Measurements from ENCODE around the gene FBXL7.

Gene FBXL7

GRCh38 chr5:15472116-15472515 is 27.9 kb upstream of the FBXL7 start:
- FAIRE-seq, result no peak
- TF ChIP-seq, protein P1, sequence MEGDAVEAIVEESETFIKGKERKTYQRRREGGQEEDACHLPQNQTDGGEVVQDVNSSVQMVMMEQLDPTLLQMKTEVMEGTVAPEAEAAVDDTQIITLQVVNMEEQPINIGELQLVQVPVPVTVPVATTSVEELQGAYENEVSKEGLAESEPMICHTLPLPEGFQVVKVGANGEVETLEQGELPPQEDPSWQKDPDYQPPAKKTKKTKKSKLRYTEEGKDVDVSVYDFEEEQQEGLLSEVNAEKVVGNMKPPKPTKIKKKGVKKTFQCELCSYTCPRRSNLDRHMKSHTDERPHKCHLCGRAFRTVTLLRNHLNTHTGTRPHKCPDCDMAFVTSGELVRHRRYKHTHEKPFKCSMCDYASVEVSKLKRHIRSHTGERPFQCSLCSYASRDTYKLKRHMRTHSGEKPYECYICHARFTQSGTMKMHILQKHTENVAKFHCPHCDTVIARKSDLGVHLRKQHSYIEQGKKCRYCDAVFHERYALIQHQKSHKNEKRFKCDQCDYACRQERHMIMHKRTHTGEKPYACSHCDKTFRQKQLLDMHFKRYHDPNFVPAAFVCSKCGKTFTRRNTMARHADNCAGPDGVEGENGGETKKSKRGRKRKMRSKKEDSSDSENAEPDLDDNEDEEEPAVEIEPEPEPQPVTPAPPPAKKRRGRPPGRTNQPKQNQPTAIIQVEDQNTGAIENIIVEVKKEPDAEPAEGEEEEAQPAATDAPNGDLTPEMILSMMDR (IDR thresholded peaks at IDR 0.05; ENCODE audit: insufficient read depth, missing control alignments), result no peak
- no peak for DNase-seq (ENCODE audit: insufficient read length, low spot score)

- DNase-seq (ENCODE audit: insufficient read length, low spot score) (no peak), FAIRE-seq (no peak)
- TF ChIP-seq, protein P1 (IDR thresholded peaks at IDR 0.05; ENCODE audit: insufficient read depth, missing control alignments), result no peak
These were observed 25.7 kb upstream of the FBXL7 start for GRCh38 chr5:15474143-15474719.

- DNase-seq (ENCODE audit: insufficient read length, low spot score) (no peak), FAIRE-seq (no peak)
- TF ChIP-seq, protein P1 (IDR thresholded peaks at IDR 0.05; ENCODE audit: insufficient read depth, missing control alignments), result no peak
These were observed 24.6 kb upstream of the FBXL7 start for GRCh38 chr5:15475367-15475766.

DNA sequence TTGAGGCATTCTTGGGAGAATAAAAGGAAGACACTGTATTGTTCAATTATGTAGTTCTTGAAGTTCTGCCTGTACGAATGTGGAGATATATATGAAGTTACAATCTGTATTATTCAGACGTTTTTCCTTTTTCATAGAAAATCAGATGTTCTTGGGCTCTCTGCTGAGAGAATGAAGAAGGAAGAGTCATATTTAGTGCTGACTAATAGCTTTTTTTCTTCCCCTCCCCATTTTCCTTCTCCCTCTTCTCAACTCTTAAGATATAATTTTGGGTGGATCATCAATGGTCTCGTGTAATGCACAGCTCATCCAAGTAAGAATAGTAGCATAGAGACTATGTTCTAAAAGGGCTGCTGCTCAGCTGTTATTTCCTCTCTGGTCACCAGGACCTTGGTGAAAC is 23.0 kb upstream of the FBXL7 start:
- TF ChIP-seq, protein P1 (IDR thresholded peaks at IDR 0.05; ENCODE audit: insufficient read depth, missing control alignments), result no peak
- DNase-seq (ENCODE audit: insufficient read length, low spot score), result no peak
- no peak for FAIRE-seq

- TF ChIP-seq, protein P1 (IDR thresholded peaks at IDR 0.05; ENCODE audit: insufficient read depth, missing control alignments), result no peak
- FAIRE-seq, result no peak
- no peak for DNase-seq (ENCODE audit: insufficient read length, low spot score)
These were observed 19.5 kb upstream of the FBXL7 start for GRCh38 chr5:15480436-15480835.

DNA sequence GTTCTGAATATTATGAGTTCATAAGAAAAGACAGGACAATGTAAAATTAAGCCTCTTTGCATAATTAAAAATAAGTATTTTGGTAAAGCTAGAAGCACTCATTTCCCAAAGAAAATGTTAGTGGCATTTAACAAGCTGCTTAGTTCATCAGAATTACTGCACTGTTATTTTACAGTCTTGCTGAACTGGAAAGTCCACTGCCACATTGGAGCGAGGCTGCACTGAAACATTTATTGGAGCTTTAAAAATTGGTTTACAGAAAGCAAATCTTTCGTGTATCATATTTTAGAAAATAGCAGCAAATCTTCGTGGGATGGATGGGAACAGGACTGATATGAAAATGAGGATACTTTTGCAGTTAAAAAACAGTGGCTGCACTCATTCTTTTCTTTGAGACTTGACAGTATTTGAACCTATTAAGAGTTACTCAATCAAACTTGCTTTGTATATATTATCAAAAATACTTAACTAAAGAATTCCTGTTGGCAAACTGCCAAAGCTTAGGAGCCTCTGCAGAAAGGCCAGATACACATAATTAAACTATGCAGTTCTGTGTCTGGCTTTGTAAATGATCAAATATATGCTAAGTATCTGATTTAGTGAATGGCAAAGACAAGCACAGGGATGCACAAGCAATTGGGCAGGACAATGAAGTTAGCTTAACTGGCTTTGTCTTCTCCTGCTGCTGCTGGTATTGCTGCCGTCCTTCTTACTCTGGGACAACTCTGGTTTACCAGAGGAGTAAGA is 16.5 kb upstream of the FBXL7 start:
- FAIRE-seq (no peak), DNase-seq (ENCODE audit: insufficient read length, low spot score) (no peak)
- TF ChIP-seq, protein P1 (IDR thresholded peaks at IDR 0.05; ENCODE audit: insufficient read depth, missing control alignments), result no peak

DNA sequence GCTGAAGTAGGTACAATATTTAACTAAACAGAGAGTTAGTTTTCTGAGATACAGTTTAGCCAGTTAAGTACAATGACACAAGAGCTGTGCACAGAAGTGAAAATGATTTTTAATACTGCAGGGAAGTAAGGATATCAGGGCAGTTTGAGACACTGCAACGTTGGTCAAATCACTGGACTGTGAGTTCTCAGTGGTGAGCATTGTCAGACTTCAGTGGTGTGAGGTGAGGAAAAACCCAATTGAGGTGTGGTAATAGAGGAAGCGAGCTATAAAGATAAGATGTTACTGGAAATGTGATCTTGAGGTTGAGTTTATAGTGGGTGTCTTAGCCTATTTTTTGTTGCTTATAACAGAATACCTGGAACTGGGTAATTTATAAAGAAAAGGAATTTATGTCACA is 12.8 kb upstream of the FBXL7 start:
- FAIRE-seq (no peak), DNase-seq (ENCODE audit: insufficient read length, low spot score) (no peak)
- TF ChIP-seq, protein P1 (IDR thresholded peaks at IDR 0.05; ENCODE audit: insufficient read depth, missing control alignments), result no peak
